AG04450 (cell line): ENCODE measurements around the gene FBXO27. TPM values are rescaled to one million over a fixed set of nuclear protein-coding genes. Genes with fewer than 3 reads are reported as not detected.

Source experiments
- CTCF ChIA-PET: fragments of 300-600, 350-600 bp; formaldehyde crosslinking; extraction: SDS; loops from one replicate; lab custom pipeline; 2022; ENCODE audit warnings: antibody characterized with exemption, inconsistent platforms; lab: Charles Lee
- POLR2A ChIA-PET: fragments of 350-600 bp; formaldehyde crosslinking; extraction: SDS; loops from one replicate; lab custom pipeline; 2021; ENCODE audit warnings: antibody characterized with exemption, inconsistent platforms; lab: Yijun Ruan, JAX
- DNase-seq: peaks from one replicate; pipeline ENCODE4 v3.0.0-alpha.2; 2011; ENCODE audit warnings: low read depth, low spot score
- H3K27ac ChIP-seq: one replicate; pipeline ENCODE4 v1.5.1; 2012; ENCODE audit warnings: low read depth, low read length, control low read depth
- H3K27me3 ChIP-seq: one replicate; pipeline ENCODE4 v1.6.0; 2012; ENCODE audit warnings: low read length; ENCODE audit not compliant: control insufficient read depth, insufficient read depth
- H3K4me3 ChIP-seq: 2 replicates; pipeline ENCODE4 v1.5.1; 2011; ENCODE audit warnings: mild to moderate bottlenecking, low read depth, low read length, control low read depth
- H3K9me3 ChIP-seq: 2 replicates; pipeline ENCODE4 v1.5.1; 2012; ENCODE audit warnings: low read length; ENCODE audit not compliant: control insufficient read depth, insufficient read depth
- polyA plus RNA-seq: library from polyadenylated mRNA; depleted of rRNA; stranded (reverse); fragments of >200 nt; gene quantifications from 2 replicates; pipeline ENCODE4 v1.2.3, GENCODE V29; 2011
- TF ChIP-seq, protein P1 (sequence below): IDR thresholded peaks from 2 replicates; pipeline ENCODE4 v1.5.1; 2011; ENCODE audit warnings: low read depth, low read length, control low read depth, inconsistent platforms

The FBXO27 gene
- polyA plus RNA-seq, 1 experiment: 2.0 TPM

- POLR2A ChIA-PET: interaction anchor here (0.7 kb wide), 1 partner anchor 365 kb away, joined by 3 read pairs; no protein-coding TSS in a partner anchor
- Histone ChIP-seq H3K27me3 (peaks cover 17% of the 10 kb centered on the region), H3K4me3 (no peak overlapping the region), H3K9me3 (no peaks in the 10 kb centered on the region), H3K27ac (no peak overlapping the region)
- CTCF ChIA-PET: no interaction called here
- no peak for DNase-seq
- TF ChIP-seq, protein P1, sequence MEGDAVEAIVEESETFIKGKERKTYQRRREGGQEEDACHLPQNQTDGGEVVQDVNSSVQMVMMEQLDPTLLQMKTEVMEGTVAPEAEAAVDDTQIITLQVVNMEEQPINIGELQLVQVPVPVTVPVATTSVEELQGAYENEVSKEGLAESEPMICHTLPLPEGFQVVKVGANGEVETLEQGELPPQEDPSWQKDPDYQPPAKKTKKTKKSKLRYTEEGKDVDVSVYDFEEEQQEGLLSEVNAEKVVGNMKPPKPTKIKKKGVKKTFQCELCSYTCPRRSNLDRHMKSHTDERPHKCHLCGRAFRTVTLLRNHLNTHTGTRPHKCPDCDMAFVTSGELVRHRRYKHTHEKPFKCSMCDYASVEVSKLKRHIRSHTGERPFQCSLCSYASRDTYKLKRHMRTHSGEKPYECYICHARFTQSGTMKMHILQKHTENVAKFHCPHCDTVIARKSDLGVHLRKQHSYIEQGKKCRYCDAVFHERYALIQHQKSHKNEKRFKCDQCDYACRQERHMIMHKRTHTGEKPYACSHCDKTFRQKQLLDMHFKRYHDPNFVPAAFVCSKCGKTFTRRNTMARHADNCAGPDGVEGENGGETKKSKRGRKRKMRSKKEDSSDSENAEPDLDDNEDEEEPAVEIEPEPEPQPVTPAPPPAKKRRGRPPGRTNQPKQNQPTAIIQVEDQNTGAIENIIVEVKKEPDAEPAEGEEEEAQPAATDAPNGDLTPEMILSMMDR: no peak
Observed at GRCh38 chr19:39017026-39017425, 15.3 kb downstream of the FBXO27 start.

DNA sequence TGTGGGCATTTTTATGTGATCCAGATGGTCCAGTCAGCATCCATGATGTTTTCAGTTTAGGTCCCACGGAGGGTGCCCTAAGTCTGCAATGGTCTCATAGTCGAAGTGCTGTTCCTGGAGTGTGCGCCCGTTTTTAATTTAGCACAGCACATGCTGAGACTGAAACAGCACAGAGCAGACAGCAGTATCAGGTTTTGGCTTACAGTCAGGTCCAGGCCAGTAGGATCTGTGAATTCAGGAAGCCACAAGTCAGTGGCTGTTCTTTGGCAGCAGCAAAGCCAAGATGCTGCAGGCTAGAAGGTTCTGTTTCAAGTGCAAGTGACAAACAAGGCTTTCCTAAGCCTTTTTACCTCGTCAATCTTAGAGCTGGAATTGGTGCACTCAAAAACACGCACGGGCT is 18.3 kb downstream of the FBXO27 start:
- H3K27me3 ChIP-seq: peaks cover 19% of the 10 kb centered on the region
- no peak overlapping the region for H3K27ac ChIP-seq
- ChIA-PET POLR2A (no interaction called here), CTCF (no interaction called here)
- TF ChIP-seq, protein P1: no peak
- H3K9me3 ChIP-seq: no peaks in the 10 kb centered on the region
- H3K4me3 ChIP-seq: no peak overlapping the region
- DNase-seq: no peak

DNA sequence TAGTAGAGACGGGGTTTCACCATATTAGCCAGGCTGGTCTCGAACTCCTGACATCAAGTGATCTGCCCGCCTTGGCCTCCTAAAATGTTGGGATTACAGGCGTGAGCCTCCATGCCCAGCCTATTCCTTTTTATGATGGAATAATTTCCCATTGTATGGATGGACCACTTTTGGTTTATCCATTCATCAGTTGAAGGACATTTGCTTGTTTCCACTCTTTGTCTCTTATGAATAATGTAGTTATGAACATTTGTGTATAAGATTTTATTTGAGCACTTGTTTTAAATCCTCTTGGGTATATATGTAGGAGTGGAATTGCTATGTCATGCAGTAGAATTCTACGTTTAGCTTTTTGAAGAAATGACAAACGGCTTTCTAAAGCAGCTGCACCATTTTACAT is 23.3 kb downstream of the FBXO27 start:
- Histone ChIP-seq H3K4me3 (no peak overlapping the region), H3K9me3 (no peaks in the 10 kb centered on the region), H3K27me3 (peaks cover 26% of the 10 kb centered on the region), H3K27ac (no peak overlapping the region)
- TF ChIP-seq, protein P1: no peak
- ChIA-PET POLR2A (no interaction called here), CTCF (no interaction called here)
- DNase-seq: no peak

DNA sequence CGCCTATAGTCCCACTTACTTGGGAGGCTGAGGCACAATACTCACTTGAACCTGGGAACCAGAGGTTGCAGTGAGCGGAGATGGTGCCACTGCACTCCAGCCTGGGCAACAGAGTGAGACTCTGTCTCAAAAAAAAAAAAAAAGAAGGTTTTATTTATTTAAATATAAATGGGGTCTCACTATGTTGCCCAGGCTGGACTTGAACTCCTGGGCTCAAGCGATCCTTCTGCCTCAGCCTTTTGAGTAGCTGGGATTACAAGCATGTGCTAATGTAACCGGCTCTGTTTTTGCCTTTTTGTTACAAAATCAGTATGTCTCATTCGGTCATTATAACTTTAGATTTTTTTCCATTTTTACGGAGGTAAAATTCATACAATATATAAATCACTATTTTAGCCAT is 24.2 kb downstream of the FBXO27 start:
- ChIA-PET POLR2A (no interaction called here), CTCF (no interaction called here)
- Histone ChIP-seq H3K4me3 (no peak overlapping the region), H3K27ac (no peak overlapping the region), H3K9me3 (no peaks in the 10 kb centered on the region), H3K27me3 (peaks cover 26% of the 10 kb centered on the region)
- no peak for DNase-seq
- TF ChIP-seq, protein P1: no peak

DNA sequence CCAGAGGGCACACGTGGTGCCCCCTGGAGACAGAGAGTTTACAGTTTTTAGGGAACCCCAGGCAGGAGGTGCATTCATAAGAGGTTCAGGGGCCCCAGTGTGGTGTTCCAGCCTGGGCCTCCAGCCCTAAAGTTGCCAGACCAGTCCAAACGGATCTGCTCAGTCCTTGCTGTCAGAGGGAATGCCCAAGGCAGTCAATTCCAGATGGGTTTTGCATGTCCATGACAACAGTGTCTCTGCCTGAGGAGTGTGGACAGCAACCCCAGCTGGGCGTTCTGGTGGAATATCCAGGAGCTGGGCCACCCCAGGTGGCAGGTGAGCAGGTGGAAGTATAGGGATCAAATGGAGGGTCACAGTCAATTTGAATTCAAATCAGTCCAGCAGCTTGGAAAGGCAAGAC is 25.3 kb downstream of the FBXO27 start:
- Histone ChIP-seq H3K27me3 (peaks cover 27% of the 10 kb centered on the region), H3K4me3 (no peak overlapping the region), H3K27ac (no peak overlapping the region), H3K9me3 (no peaks in the 10 kb centered on the region)
- TF ChIP-seq, protein P1: no peak
- CTCF ChIA-PET: no interaction called here
- POLR2A ChIA-PET: no interaction called here
- no peak for DNase-seq
